Inflammatory macrophage treated with lipopolysaccharide for 4 hours (primary cell): ENCODE measurements around the gene APOBEC4.
"Not testable (repeated sequence)": the region's sequence is repeated elsewhere in the genome, so short reads cannot be mapped to it uniquely, and the experiment has no call there.

ENCODE experiments used
- DNase-seq: peaks from one replicate; pipeline ENCODE4 v3.0.0-alpha.2; 2020

Gene APOBEC4

DNA sequence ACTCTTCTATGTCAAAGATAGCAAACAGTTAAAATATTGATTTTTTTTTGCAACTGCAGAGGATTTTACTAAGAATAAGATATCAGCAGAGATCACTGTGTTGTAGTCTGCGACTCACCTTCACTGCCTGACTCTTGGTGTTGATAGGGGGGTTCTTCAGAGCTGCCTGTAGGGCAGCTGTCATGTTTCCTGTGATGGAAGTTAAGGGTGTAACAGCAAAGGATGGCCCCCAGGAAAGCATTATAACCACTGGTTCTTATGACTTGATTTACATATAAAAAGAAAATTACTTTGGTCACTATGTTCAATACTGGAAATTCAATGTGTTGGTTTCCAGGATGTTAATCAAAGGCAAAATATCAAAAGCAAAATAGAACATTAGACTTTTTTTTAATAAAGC, 20.2 kb downstream of the APOBEC4 start:
- no peak for DNase-seq

DNA sequence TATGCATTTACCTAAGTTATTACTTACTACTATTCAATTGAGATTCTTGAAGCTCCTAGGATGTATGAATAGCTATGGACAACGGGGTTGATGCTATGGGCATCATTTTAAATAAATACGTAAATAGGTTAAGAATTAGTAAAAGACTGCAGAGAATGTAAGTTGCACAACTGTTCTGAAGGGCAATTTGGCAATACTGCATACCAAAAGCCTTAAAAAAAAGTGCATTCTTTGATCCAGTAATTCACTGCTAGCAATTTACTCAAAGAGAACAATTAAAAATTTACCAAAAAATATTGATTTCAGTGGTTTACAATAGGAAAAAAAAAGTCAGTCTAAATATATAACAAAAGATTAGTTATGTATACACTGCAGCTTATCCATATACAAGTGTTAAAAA, 21.0 kb downstream of the APOBEC4 start:
- DNase-seq, result no peak

DNA sequence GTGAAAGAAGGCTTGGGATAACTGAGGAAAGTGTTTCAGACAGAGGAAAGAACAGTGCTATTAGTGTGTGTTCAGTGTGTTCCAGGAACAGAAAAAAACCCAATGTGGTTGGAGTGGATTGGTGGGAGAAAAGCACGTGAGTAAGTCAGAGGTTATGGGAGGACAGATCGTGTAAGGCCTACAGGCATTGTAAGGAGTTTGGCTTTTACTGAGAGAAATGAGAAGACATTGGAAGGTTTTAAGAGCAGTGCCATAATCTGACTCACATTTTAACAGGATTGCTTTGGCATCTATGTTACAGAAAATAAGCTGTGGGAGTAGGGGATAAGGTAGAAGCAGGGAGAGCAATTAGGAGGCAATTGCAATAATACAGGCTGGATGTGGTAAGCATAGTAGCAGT, 22.4 kb downstream of the APOBEC4 start:
- DNase-seq, result no peak

DNA sequence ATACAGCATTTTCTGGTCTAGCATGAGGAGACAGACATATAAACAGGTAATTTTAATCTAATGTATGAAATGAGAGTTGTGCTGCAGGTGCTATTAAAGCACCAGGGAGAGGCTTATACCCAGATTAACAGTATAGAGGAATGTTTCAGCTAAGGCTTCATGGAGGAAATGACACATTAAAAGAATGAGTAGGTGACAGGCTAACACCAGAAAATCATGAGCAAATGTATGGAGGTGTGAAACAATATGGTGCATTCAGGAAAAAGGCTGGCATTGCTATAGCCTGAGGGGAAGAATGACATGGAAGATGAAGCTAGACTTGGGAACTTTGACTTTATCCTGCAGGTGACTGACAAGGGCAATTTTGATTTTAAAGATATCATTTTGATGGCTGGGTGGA, 24.6 kb downstream of the APOBEC4 start:
- DNase-seq, result no peak

DNA sequence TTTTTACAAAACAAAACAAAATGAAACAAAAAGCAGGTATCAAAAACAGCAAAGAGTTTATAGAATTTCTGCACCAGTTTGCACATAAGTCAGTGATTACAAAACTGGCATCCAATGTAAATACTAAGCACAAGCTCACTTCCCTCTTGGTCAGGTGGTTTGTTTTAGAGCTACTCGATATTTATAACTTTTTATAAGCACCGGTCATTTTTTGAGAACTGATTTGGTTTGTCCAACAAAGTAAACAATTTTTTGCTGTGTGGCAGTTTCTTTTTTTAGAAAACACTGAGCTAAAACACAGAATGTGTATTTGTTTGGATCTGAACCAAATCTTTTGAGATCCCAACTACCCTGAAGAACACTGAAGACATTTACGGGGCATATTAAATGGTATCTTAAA, 26.9 kb downstream of the APOBEC4 start:
- DNase-seq, result peak; percentile 68

DNA sequence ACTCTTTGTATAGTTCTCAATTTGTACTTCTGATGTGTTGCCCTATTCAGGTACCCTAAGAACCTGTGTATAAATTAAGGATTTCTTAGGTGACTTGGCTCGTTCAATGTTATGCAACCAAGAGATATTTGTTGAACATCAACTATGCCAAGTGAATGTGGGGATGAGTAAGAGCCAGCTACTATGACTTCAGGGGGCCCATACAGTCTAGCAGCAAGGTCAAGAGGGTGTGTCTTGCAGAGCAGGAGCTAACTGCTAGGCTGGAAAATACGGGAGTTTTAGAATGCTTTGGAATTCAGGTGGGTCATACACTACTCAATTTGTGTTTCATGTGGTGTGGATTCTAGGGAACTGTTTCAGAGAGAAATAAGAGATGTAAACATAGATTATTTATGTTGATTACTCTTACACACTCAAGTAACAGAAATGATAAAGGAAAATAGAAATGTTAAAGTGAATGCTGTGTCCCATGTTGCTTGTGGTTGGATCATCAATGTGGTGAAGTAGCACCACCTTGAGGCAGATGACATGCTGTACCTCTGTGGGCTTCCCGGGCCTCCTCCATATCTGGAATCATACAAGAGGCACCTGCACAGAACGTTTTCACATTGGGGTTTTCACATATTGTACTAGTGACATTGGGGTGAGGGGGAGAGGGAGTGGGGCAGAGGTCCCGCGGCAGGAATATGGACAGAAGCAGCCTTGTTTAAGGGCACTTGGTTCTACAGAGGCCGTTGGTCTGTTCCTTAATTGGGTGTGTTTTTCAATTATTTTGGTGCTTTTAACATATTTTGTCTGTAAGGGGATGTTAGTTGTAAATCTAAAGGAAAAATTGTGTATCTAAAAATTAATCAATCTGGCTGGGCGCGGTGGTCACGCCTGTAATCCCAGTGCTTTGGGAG, 30.0 kb downstream of the APOBEC4 start:
- DNase-seq, result peak; percentile 60

DNA sequence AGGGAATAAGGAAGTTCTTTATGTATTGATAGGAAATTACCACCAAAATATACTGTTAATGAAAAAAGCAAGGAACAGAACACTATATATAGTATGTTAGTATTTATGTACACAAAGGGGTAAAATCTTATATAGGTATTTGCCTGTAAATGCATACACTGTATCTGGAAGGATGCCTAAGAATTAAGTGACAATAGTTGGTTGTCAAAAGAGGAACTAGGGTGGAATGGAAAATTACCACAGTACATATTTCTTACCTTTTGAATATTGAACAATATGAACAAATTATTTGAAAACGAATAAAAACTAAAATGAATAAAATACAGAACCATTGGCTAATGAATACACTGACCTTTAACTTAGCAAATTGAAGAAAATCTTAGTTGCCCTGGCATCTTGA, 31.1 kb downstream of the APOBEC4 start:
- no peak for DNase-seq

DNA sequence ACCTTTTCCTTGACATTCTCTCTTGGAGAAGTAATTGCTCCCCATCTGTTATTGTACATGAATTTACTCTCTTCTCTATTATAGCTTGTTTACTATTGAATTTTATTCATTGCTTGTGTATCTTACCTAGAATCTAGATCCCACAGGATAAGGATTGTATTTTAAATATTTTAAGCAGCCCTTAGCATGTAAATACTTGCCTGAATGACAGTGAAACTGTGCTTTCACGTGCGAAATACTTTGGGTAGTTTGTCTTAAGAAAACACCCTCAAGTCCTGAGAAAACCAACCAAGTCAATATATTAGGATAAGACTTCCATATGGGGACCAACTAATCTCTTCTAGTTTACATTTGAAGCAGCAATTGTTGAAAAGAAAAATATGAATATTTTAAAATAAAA, 32.8 kb downstream of the APOBEC4 start:
- no peak for DNase-seq

DNA sequence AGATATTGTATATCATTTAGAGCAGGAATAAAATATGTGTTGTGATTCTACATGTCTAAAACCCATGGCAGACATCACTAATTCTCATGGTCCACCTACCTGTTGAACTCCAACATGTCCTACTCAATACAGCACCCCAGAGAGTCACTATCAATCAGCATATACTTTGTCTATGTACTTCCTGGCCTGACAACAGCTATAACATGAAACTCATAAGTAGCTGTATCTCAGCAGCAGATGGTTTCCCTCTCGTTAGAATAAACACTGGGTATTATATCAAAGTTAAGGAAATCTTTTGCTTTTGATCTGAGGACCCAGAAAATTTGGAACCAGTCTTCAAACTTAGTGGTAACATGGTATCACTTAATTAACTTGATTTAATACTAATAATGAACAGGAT, 33.3 kb downstream of the APOBEC4 start:
- DNase-seq, result no peak

DNA sequence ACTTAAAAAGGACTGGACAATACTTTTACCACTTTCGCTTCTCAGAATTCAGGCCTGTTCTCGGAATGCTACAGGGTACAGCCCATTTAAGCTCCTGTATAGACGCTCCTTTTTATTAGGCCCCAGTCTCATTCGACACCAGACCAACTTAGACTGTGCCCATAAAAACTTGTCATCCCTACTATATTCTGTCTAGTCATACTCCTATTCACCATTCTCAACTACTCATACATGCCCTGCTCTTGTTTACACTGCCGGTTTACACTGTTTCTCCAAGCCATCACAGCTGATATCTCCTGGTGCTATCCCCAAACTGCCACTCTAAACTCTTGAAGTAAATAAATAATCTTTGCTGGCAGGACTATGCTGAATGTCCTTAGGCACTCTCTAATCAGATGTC, 34.9 kb downstream of the APOBEC4 start:
- DNase-seq, result not testable (repeated sequence)

DNA sequence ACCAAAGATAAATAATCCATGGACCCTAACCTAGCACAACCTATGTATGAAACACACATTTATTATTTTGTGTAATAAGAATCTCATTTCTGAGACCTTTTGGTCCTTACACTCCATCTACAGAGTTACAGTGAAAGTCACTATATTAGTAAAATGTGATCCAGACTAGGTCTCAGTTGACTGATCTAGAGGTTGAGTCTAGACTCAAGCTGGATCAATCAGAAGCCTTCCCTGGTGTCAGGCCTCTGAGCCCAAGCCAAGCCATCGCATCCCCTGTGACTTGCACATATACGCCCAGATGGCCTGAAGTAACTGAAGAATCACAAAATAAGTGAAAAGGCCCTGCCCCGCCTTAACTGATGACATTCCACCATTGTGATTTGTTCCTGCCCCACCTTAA, 40.1 kb downstream of the APOBEC4 start:
- DNase-seq, result not testable (repeated sequence)

DNA sequence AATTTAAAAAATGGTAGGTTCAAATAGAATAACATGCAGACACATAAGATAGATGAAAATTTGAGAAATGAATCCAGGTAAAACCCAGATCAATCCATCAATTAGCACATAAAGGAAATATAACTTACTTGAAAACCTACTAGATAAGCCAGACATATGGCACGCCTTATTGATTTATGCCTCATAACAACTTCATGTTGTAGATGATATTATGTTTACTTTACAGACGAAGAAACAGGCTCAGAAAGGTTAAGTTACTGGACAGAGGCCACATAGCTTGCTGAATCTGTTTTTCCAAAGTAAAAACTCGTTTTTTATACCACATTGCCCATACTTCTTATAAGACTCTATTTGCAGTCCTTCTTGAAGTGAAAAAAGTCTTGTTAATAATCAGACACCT, 40.7 kb downstream of the APOBEC4 start:
- DNase-seq, result no peak

DNA sequence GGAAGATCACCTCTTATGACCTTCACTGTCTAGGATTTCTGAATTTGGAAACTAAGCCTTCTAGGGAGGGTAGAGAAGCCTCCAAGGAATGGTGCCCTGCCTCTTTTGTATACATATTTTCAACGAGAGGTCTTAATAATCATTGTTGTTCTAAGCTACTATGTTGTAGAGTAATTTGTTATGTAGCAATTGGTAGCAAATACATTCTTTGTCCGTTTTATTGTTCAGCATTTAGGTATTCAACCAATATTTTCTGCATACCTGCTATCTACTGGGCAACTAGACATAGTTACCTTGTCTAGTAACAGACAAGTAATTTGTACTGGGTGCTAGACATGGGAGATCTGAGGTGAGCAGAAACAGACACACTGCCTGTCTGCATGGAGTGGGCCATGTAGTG, 42.1 kb downstream of the APOBEC4 start:
- DNase-seq, result no peak

DNA sequence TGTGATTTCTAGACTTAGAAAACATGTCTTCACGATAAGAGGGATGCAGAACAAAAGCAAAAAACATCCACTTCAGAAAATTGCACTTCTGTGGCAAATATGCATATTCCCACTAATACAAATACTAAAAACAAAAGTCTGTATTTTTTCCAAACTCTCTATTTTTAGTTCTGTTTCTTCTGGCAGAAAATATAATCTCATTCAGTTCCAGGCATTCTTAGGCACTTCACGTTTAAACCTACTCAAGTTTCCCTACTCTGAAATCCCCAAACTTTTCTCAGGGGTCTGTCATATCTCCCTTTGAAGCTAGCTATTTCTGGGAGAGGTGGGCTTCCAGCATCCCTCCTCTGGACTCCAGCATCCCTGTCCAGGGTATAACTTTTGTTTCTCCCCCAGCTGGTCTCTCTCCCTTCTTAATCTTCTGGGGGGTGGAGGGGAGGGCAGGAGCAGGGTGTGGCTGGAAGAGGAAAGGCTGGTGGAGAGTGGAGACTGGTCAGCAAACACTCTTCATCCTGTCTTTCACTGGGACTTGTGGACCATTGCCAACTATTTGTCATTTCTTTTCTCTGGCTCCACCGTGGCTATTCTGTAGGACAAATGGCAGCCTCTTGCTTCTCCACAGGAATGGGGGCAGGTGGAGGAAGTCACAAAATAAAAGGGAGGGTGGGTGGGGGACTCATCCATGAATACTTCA, 43.2 kb downstream of the APOBEC4 start:
- no peak for DNase-seq

DNA sequence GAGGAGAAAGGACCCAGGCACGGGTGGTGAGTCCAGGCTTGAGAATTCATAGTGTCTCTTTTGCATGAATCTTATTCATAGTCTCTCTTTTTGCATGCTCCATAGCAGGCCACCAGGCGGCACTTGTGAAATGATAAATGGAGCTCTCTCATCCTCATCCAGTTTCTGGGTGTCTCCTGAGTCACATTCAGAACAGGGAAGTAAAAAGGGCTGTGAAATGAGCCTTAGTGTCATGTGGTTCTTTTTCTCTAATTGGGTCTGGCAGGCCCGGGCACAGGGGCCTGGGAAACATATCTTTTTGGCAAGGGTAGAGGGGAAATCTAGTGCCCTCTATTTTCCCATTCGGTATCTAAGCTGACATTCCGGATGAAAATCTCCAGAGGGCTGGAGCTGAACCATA, 43.8 kb downstream of the APOBEC4 start:
- peak; percentile 94 for DNase-seq

DNA sequence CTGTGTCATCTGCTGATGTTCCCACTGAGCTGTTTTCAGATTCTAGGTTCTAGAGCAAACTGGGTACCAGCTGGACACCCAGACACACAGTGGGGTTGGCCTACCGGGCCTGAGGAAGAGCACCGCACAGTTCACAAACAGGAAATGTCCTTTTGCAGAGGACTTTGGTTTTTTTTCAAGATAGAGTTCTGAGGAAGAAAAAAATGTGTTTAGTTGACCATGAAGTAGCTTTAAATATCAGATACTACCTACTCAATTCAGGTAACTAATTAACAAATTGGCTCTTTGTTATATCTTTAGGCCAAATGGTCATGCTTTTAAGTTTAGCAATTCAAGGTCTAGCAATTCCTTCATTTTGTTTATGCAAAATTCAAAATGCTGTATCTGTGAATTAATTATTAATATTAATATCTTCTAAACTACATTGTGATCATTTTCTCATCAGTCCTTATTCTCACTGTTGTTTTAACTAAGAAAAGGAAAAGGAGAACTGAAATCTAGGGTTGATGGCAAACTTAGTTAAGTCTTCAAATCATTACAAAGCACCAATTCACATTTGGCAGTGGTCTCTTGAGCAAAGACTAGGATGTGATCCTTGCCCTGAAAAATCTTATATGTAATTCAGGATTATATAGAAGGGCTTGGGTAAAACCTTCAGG, 45.7 kb downstream of the APOBEC4 start:
- DNase-seq, result no peak

DNA sequence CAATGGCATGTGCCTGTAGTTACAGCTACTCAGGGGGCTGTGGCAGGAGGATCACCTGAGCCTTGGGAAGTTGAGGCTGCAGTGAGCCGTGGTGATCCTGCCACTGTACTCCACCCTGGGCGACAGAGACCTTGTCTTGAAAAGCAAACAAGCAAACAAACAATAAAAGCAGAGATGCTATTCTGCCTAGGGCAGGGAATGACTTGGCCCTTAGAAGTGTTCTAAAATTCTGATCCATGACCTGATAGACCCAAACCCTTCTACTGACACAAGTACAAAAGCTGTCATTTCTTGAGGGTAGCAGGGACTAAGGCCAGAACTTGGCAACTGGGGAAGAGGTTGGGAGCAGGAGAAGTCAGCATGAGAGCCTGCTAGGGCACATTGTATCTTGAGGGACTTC, 47.2 kb downstream of the APOBEC4 start:
- no peak for DNase-seq

DNA sequence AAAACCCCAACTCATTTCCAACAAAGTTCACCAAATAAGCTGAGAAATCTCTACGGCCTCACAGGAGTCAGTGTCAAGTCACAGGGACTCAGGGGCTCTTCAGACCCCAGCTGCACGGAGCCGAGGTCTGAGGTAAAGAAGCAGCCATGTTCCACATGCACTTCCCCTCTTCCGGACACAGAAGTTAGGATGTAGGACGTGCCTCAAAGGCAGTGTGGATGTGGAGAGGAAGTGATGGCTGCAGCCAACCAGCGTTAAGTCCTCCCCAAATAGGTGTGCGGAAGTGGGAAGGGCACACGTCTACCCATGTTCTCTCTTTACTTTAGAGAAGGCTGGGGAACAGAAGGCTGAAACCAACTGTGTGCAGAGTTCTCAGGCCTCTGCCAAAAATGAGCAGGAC, 48.3 kb downstream of the APOBEC4 start:
- peak; percentile 78 for DNase-seq

DNA sequence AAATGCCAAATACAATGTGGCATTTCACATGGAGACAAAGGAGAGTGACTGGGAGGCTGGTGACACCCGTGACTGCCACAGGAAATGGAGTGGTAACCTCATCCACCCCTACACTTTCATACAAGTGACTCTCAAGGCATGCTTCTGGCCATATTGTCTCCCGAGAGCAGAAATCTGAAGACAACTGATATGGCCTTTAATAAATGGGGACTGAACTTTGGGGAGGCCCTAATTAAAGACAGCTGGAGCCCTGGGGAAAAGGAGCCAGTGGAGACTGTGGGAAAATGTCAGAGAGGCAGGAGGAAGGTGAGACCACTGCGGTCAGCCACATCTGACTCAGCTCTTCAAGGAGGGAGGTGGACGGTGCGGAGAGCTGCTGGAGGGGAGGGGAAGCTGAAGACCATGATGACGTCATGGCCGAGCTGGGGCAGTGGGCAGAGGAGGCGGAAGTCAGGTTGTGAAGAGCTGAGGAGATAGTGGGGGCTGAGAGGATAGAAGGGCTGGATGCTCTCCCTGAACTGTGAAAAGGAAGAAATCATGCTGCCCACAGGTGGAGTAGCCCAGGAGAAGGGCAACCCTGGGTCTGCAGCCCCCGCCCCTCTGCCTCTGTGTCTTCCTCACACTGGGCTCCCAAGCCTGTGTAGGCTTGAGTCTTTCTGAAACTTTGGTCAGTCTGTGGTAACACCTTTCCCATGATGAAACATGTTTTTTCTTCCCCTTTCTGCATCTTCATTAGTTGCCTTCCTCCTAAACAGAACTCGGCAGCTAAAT, 48.9 kb downstream of the APOBEC4 start:
- DNase-seq, result peak; percentile 91

DNA sequence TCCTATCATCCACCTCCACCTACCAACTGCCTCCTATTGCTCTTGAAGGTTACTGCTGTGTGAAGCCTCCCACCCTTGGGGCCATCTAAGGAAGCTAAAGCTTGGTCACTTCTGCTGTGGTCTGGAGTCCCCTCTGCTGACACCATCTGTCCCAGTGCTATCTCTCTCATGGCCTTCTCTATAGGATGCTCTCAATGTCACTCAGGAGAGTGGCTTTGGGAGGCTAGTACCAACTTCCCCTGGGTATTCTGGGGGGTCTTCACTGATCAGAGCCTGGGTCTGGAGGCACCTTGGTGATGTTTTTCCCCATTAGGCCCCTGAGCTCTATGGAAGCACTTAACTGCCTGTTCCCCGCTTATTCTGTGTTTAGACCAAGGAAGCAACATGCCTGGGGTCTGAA, 50.6 kb downstream of the APOBEC4 start:
- DNase-seq, result no peak

DNA sequence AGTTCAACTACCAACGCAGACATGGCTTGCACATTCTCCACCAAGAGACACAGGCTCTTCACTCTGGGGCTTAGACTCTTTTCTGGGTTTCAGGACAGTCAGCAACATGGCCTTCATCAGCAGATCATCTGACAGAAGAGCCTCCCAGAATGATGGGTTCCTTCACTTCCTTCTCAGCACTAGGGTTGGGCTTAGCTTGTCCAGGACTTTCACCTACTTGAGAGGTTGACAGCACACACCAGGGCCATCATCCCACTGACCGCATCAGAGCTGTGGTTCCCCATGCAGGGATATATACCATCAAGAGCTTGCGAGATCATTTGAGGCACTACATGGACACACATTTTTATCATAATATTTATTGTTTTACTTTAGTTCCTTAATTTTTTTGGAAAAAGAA, 52.5 kb downstream of the APOBEC4 start:
- peak; percentile 63 for DNase-seq

DNA sequence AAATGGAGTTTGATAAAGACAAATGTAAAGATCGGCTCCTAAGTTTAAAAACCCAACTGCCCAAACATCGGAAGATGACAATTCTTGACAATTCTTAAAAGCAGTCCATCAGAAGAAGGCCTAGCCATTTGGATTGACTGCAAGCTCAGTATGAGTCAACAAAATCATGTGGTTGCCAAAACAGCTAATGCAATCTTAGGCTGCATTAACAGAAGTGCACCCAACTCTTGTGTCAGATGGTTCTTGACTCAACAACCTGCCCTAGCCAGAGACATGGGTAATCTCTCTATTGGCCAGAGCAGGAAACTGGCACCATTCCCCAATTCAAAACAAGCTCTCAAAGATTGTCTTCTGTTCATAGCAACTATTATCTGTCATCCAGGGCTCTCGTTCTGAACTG, 53.0 kb downstream of the APOBEC4 start:
- peak; percentile 97 for DNase-seq

DNA sequence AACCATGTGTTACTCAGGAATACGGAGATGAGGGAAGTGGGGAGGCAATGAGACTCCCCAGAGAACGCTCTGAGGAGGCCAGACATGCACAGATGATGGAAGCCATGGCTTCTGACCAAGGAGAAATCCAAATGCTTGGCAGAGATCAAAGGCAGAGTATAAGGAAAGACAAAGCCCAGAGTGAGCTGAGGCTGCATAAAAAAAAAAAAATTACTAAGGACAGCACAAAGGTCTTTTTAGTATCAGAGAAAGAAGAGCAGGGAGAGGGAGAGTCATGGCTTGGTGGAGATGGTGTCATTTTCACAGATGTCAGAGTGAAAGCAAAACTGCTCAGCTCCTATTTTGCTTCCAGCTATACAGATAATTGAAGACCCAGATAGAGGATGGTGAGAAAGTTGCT, 54.7 kb downstream of the APOBEC4 start:
- peak; percentile 84 for DNase-seq
